Suppressor macrophage (primary cell): ENCODE measurements around the gene ST6GAL1.
"Not testable (repeated sequence)": the region's sequence is repeated elsewhere in the genome, so short reads cannot be mapped to it uniquely, and the experiment has no call there.

ENCODE experiments used
- DNase-seq, 4 experiments: peaks; one replicate each; pipeline ENCODE4 v3.0.0-alpha.2; 2020 to 2022
- total RNA-seq, 17 experiments: gene quantifications; one replicate each; lab custom pipeline; 2026; ENCODE audit warnings: mixed read lengths in 6 of 17, inconsistent platforms in 3 of 17; lab: John Stamatoyannopoulos, UW

The ST6GAL1 gene
- total RNA-seq = 5.0 to 55.1 (median 36.9) reads per million in 17 experiments

- peak; percentile 57 to 84 (median 69) for DNase-seq
Observed at GRCh38 chr3:186930143-186930640, at the start of gene ST6GAL1. Gene ST6GAL1, plus strand, starts transcription at chr3:186930526. Its CDS starts 112,178 bp downstream, at chr3:187042704.

- DNase-seq = peak in 1 of 4 experiments; percentile 21
Observed at GRCh38 chr3:186882150-186882524, 48.2 kb upstream of the ST6GAL1 start.

GRCh38 chr3:186882881-186883685 is 47.2 kb upstream of the ST6GAL1 start:
- peak; percentile 33 to 84 (median 50) for DNase-seq

- no peak for DNase-seq
Observed at GRCh38 chr3:186883686-186884058, 46.7 kb upstream of the ST6GAL1 start.

GRCh38 chr3:186884868-186885267 is 45.5 kb upstream of the ST6GAL1 start:
- not testable (repeated sequence) for DNase-seq

- DNase-seq = no peak
Observed at GRCh38 chr3:186886202-186886981, 43.9 kb upstream of the ST6GAL1 start.

GRCh38 chr3:186887507-186887938 is 42.8 kb upstream of the ST6GAL1 start:
- DNase-seq = not testable (repeated sequence)

GRCh38 chr3:186888569-186888968 is 41.8 kb upstream of the ST6GAL1 start:
- DNase-seq = no peak

GRCh38 chr3:186889698-186890097 is 40.6 kb upstream of the ST6GAL1 start:
- not testable (repeated sequence) for DNase-seq

GRCh38 chr3:186890911-186891310 is 39.4 kb upstream of the ST6GAL1 start:
- no peak for DNase-seq

- not testable (repeated sequence) for DNase-seq
Observed at GRCh38 chr3:186893071-186893470, 37.3 kb upstream of the ST6GAL1 start.

- no peak for DNase-seq
Observed at GRCh38 chr3:186895406-186895805, 34.9 kb upstream of the ST6GAL1 start.

GRCh38 chr3:186896006-186896405 is 34.3 kb upstream of the ST6GAL1 start:
- no peak for DNase-seq

- DNase-seq = no peak
Observed at GRCh38 chr3:186896875-186897274, 33.5 kb upstream of the ST6GAL1 start.

GRCh38 chr3:186901135-186901734 is 29.1 kb upstream of the ST6GAL1 start:
- no peak for DNase-seq

- DNase-seq = no peak
Observed at GRCh38 chr3:186902154-186902553, 28.2 kb upstream of the ST6GAL1 start.

GRCh38 chr3:186902713-186903112 is 27.6 kb upstream of the ST6GAL1 start:
- no peak for DNase-seq

GRCh38 chr3:186903676-186904075 is 26.6 kb upstream of the ST6GAL1 start:
- DNase-seq = not testable (repeated sequence)

- not testable (repeated sequence) for DNase-seq
Observed at GRCh38 chr3:186907075-186907474, 23.3 kb upstream of the ST6GAL1 start.

- no peak for DNase-seq
Observed at GRCh38 chr3:186909078-186909853, 21.1 kb upstream of the ST6GAL1 start.

- DNase-seq = peak; percentile 14 to 59 (median 48)
Observed at GRCh38 chr3:186915806-186916796, 14.2 kb upstream of the ST6GAL1 start.
